ENCODE measurements around the gene GFRA3.

Gene GFRA3

DNA sequence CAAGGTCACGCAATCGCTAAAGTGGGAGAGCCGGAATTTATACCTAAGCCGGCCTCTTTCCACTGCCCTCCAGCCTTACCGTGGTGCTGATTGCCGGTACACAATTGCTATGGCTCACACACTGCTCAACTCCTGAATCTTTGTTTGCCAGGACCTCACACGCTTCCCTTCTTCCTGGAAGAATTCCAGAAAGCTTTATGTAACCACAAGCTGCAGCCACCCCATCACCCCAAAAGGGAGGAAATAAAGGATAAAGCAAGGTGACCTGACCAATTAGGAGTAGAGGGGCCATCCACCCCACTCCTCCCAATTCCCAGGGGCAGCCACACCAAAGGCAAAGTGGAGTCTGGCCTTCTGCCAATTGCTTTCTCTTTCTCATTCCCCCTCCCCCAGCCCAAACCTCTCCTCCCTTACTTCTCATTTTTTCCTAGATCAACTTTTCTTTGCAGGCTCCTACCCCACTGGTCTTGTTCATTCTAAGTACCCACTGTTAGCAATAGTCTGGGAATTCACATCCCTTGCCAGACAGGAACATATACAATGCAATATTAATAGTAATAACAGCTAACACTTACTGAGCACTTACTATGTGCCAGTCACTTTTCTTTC, 43.3 kb downstream of the GFRA3 start:
- no peak overlapping the region for H2AFZ ChIP-seq (ENCODE audit: low read depth)
- H3K4me2 ChIP-seq = no peak overlapping the region
- no peaks in the 10 kb centered on the region for H3K4me1 ChIP-seq (ENCODE audit: low read depth, poor library complexity, severe bottlenecking)
- no peaks in the 10 kb centered on the region for H3K27me3 ChIP-seq (ENCODE audit: insufficient read depth, low read depth)
- H3K79me2 ChIP-seq (ENCODE audit: insufficient read depth, low read depth) = no peaks in the 10 kb centered on the region
- H3K27ac ChIP-seq = no peak overlapping the region
- no peak overlapping the region for H3K9ac ChIP-seq
- TF ChIP-seq, protein P1, sequence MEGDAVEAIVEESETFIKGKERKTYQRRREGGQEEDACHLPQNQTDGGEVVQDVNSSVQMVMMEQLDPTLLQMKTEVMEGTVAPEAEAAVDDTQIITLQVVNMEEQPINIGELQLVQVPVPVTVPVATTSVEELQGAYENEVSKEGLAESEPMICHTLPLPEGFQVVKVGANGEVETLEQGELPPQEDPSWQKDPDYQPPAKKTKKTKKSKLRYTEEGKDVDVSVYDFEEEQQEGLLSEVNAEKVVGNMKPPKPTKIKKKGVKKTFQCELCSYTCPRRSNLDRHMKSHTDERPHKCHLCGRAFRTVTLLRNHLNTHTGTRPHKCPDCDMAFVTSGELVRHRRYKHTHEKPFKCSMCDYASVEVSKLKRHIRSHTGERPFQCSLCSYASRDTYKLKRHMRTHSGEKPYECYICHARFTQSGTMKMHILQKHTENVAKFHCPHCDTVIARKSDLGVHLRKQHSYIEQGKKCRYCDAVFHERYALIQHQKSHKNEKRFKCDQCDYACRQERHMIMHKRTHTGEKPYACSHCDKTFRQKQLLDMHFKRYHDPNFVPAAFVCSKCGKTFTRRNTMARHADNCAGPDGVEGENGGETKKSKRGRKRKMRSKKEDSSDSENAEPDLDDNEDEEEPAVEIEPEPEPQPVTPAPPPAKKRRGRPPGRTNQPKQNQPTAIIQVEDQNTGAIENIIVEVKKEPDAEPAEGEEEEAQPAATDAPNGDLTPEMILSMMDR (conservative IDR thresholded peaks at IDR 0.05; ENCODE audit: low read depth, low read length) = no peak
- H3K36me3 ChIP-seq (ENCODE audit: insufficient read depth) = no peaks in the 10 kb centered on the region
- H3K4me3 ChIP-seq (IDR thresholded peaks at IDR 0.05; ENCODE audit: insufficient read depth, low read depth, low read length) = no peak overlapping the region
- H4K20me1 ChIP-seq (ENCODE audit: insufficient read depth) = no peaks in the 10 kb centered on the region

DNA sequence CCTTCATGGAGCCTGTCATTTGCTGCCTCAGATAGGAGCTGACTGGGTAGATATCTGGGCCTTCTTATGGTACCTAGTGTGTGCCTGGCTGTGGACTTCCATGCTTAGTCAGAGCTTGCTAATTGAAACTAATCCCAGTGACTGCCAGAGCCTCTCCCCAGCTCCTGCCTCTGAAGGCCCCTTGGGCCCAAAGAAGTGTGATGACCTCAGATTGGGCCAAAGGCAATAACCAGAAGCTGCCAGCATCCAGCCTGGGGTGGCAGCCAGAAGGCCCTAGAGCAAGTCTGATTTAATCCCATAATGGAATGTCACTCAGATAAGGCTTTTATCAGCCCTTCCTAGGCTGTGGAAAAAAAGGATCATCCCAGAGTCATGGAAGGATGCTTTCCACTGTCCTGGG, 44.2 kb downstream of the GFRA3 start:
- no peak overlapping the region for H2AFZ ChIP-seq (ENCODE audit: low read depth)
- H3K4me2 ChIP-seq = no peak overlapping the region
- H3K4me3 ChIP-seq (IDR thresholded peaks at IDR 0.05; ENCODE audit: insufficient read depth, low read depth, low read length) = no peak overlapping the region
- no peak overlapping the region for H3K9ac ChIP-seq
- TF ChIP-seq, protein P1 (conservative IDR thresholded peaks at IDR 0.05; ENCODE audit: low read depth, low read length) = no peak
- no peak overlapping the region for H3K27ac ChIP-seq
- H3K4me1 ChIP-seq (ENCODE audit: low read depth, poor library complexity, severe bottlenecking) = no peaks in the 10 kb centered on the region
- no peaks in the 10 kb centered on the region for H3K27me3 ChIP-seq (ENCODE audit: insufficient read depth, low read depth)
- no peaks in the 10 kb centered on the region for H4K20me1 ChIP-seq (ENCODE audit: insufficient read depth)
- no peaks in the 10 kb centered on the region for H3K79me2 ChIP-seq (ENCODE audit: insufficient read depth, low read depth)
- no peaks in the 10 kb centered on the region for H3K36me3 ChIP-seq (ENCODE audit: insufficient read depth)

DNA sequence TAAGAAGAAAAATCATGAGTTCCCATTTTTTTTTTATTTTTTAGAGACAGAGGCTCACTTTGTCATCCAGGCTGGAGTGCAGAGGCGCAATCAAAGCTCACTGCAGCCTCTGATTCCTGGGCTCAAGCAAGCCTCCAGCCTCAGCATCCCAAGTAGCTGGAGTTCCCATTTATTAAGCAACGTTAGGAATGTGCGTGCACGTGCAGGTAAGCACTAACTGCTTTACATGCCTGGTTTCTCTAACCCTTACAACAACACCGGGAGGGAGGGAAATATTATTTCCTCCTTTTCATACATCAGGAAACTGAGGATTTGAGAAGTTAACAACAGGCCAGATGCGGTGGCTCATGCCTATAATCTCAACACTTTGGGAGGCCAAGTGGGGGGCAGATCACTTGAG, 45.0 kb downstream of the GFRA3 start:
- no peaks in the 10 kb centered on the region for H3K27me3 ChIP-seq (ENCODE audit: insufficient read depth, low read depth)
- no peak overlapping the region for H2AFZ ChIP-seq (ENCODE audit: low read depth)
- H3K27ac ChIP-seq = no peak overlapping the region
- H3K4me1 ChIP-seq (ENCODE audit: low read depth, poor library complexity, severe bottlenecking) = no peaks in the 10 kb centered on the region
- H4K20me1 ChIP-seq (ENCODE audit: insufficient read depth) = no peaks in the 10 kb centered on the region
- no peaks in the 10 kb centered on the region for H3K79me2 ChIP-seq (ENCODE audit: insufficient read depth, low read depth)
- H3K4me2 ChIP-seq = no peak overlapping the region
- no peaks in the 10 kb centered on the region for H3K36me3 ChIP-seq (ENCODE audit: insufficient read depth)
- no peak overlapping the region for H3K9ac ChIP-seq
- H3K4me3 ChIP-seq (IDR thresholded peaks at IDR 0.05; ENCODE audit: insufficient read depth, low read depth, low read length) = no peak overlapping the region
- TF ChIP-seq, protein P1 (conservative IDR thresholded peaks at IDR 0.05; ENCODE audit: low read depth, low read length) = no peak

DNA sequence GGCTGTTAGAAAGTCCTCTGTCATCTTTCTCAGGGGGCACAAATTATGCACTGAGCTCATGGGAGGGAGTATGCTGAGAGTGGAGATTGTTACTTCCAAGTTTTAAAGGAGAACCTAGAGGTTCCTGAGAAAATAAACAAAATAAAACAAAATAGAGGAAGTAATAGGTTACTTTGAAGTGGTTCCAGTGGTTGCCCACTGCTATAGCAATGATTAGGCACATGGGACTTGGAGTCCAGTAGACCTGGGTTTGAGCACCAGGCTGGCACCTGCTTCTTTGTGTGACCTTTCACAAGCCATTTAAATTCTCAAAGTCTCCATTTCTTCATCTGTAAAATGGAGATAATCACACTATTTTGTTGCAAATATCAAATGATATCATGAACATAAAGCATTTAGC, 47.5 kb downstream of the GFRA3 start:
- H3K4me1 ChIP-seq (ENCODE audit: low read depth, poor library complexity, severe bottlenecking) = no peaks in the 10 kb centered on the region
- no peak overlapping the region for H3K9ac ChIP-seq
- no peaks in the 10 kb centered on the region for H4K20me1 ChIP-seq (ENCODE audit: insufficient read depth)
- no peaks in the 10 kb centered on the region for H3K79me2 ChIP-seq (ENCODE audit: insufficient read depth, low read depth)
- TF ChIP-seq, protein P1 (conservative IDR thresholded peaks at IDR 0.05; ENCODE audit: low read depth, low read length) = no peak
- H3K27ac ChIP-seq = no peak overlapping the region
- no peaks in the 10 kb centered on the region for H3K27me3 ChIP-seq (ENCODE audit: insufficient read depth, low read depth)
- H3K4me2 ChIP-seq = no peak overlapping the region
- H2AFZ ChIP-seq (ENCODE audit: low read depth) = no peak overlapping the region
- no peaks in the 10 kb centered on the region for H3K36me3 ChIP-seq (ENCODE audit: insufficient read depth)
- H3K4me3 ChIP-seq (IDR thresholded peaks at IDR 0.05; ENCODE audit: insufficient read depth, low read depth, low read length) = no peak overlapping the region
